ENCODE results near the gene ATCAY. TPM values are rescaled to one million over a fixed set of nuclear protein-coding genes. Genes with fewer than 3 reads are reported as not detected.
"Not testable (repeated sequence)": the region's sequence is repeated elsewhere in the genome, so short reads cannot be mapped to it uniquely, and the experiment has no call there.

The ATCAY gene
- total and polyA plus RNA-seq, 8 donors = 0.04 to 0.70 (median 0.27) TPM

DNA sequence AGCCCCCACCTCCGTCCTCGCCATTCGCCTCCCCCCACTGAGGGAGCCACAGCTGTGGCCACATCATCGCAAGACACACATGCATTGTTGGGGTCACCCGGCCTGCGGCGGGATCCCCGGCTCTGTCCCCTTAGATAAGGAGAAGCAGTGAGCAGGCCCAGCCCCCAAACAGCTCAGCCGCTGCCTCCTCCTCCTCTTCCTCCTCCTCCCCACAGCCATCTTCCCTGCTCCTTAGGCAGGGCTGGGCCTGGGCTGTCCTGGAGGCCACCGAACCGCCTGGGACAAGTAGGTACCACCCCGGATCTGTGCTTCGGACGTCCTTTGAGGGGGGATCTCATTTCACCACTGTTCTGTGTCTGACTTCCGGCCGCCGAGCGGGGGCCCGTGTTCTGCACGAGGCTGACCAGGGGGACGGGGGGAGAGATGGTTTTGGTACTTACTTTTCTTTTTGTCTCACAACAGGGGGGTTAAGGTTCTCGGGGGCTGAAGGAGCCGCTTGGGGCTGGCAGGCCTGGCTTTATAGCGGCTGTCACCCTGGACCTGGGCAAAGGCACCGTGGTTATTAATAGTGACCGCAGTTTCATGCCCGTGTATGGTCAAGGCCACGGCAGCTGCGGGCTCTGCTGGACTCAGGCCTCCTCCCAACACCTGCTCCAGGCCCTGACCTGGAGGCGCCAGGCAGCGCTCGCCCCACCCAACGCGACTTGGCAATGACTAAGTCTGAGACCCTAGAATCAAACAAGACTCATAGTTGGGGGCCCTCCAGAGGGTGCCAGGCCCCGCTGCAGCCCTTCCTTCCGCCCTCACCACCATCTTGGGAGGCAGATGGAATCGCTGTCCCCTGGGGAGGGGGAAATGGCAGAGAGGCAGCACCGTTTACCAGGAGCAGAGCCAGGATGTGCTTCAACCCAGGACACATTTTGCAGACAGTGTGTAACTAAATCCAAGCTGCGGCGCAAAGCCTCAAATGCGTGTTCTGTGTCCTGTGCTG, 70.7 kb downstream of the ATCAY start:
- DNase-seq = peak in 3 of 6 donors; percentile 45 to 65 (median 49)
- intact Hi-C loops (cut with DNase I) = no loop called here
- WGBS, 2 donors = 41 to 48% methylated on average over 40 to 41 of the region's 41 CpGs
- Histone ChIP-seq H3K27ac (peak overlapping the region in 1 of 4 donors; percentile 48), H3K36me3 (no peaks in the 10 kb centered on the region), H3K4me3 (peak overlapping the region in 1 of 4 donors; percentile 12), H3K4me1 (peaks cover 0 to 3% (median 0%) of the 10 kb centered on the region in 3 donors), H3K27me3 (no peaks in the 10 kb centered on the region), H3K9me3 (no peaks in the 10 kb centered on the region)
- ATAC-seq = peak; percentile 52 to 87 (median 62)
- TF ChIP-seq, protein P1, sequence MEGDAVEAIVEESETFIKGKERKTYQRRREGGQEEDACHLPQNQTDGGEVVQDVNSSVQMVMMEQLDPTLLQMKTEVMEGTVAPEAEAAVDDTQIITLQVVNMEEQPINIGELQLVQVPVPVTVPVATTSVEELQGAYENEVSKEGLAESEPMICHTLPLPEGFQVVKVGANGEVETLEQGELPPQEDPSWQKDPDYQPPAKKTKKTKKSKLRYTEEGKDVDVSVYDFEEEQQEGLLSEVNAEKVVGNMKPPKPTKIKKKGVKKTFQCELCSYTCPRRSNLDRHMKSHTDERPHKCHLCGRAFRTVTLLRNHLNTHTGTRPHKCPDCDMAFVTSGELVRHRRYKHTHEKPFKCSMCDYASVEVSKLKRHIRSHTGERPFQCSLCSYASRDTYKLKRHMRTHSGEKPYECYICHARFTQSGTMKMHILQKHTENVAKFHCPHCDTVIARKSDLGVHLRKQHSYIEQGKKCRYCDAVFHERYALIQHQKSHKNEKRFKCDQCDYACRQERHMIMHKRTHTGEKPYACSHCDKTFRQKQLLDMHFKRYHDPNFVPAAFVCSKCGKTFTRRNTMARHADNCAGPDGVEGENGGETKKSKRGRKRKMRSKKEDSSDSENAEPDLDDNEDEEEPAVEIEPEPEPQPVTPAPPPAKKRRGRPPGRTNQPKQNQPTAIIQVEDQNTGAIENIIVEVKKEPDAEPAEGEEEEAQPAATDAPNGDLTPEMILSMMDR (IDR thresholded peaks at IDR 0.05) = no peak
- FAIRE-seq = no peak

DNA sequence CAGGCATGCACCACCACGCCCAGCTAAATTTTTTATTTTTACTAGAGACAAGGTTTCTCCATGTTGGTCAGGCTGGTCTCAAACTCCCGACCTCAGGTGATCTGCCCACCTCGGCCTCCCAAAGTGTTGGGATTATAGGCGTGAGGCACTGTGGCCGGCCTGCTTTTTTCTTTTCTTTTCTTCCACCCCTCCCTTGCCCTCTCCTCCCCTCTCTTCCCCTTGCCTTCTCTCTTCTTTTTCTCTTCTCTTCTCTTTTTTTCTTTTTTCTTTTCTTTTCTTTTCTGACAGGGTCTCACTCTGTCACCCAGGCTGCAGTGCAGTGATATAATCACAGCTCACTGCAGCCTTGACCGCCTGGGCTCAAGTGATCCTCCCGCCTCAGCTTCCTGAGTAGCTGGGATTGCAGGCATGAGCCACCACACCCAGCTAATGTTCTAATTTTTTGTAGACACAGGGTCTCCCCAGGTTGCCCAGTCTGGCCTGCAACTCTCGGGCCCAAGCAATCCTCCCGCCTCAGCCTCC, 72.3 kb downstream of the ATCAY start:
- FAIRE-seq; H3K9me3 ChIP-seq; H3K36me3 ChIP-seq; H3K27me3 ChIP-seq; intact Hi-C loops (cut with DNase I); H3K27ac ChIP-seq; DNase-seq; H3K4me3 ChIP-seq; ATAC-seq; H3K4me1 ChIP-seq: not testable (repeated sequence)
- 92 to 95% methylated on average over 9 of the region's 9 CpGs for WGBS, 2 donors

DNA sequence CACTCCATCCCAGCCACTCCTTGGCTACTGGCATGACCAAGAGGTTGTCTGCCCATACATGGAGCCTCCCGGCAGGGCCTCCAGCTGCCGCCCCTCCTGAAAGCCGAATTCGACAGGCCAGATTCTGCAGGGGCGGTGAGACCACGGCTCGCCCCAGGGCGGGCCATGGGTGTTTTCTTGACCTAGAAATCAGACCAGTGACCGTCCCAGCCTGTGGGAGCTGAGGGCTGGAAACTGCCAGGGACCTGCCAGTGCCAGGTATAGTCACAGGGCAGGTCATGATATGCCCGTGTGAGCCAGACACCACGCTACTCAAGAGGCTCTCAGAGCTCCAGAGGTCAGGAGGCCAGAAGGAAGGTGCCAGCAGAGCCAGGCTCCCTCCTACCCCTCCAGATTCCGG, 73.6 kb downstream of the ATCAY start:
- Histone ChIP-seq H3K4me3 (no peak overlapping the region), H3K36me3 (peaks cover 5 to 16% (median 6%) of the 10 kb centered on the region in 3 donors), H3K27me3 (no peaks in the 10 kb centered on the region), H3K9me3 (no peaks in the 10 kb centered on the region), H3K4me1 (peaks cover 0 to 3% (median 0%) of the 10 kb centered on the region in 3 donors), H3K27ac (no peak overlapping the region)
- TF ChIP-seq, protein P1 (IDR thresholded peaks at IDR 0.05) = no peak
- intact Hi-C loops (cut with DNase I) = no loop called here
- 87 to 92% methylated on average over 12 of the region's 12 CpGs for WGBS, 2 donors
- peak in 2 of 6 donors; percentile 26 to 60 for DNase-seq
- ATAC-seq = no peak
- FAIRE-seq = no peak

DNA sequence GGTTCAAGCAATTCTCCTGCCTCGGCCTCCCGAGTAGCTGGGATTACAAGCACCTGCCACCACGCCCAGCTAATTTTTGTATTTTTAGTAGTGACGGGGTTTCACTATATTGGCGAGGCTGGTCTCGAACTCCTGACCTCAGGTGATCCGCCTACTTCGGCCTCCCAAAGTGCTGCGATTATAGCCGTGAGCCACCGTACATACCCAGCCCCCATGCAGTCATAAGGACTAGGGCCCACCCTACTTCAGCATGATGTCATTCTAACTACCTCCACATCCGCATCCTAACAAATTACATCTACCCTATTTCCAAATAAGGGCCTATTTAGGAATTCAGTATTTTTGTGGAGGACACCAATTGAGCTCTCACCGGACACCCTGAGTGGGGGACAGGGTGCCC, 74.8 kb downstream of the ATCAY start:
- H3K4me1 ChIP-seq; intact Hi-C loops (cut with DNase I); DNase-seq; H3K27ac ChIP-seq; H3K9me3 ChIP-seq; H3K4me3 ChIP-seq; FAIRE-seq; ATAC-seq; H3K27me3 ChIP-seq: not testable (repeated sequence)
- peaks cover 7 to 28% (median 10%) of the 10 kb centered on the region in 3 donors for H3K36me3 ChIP-seq
- 87 to 88% methylated on average over 13 of the region's 13 CpGs for WGBS, 2 donors

DNA sequence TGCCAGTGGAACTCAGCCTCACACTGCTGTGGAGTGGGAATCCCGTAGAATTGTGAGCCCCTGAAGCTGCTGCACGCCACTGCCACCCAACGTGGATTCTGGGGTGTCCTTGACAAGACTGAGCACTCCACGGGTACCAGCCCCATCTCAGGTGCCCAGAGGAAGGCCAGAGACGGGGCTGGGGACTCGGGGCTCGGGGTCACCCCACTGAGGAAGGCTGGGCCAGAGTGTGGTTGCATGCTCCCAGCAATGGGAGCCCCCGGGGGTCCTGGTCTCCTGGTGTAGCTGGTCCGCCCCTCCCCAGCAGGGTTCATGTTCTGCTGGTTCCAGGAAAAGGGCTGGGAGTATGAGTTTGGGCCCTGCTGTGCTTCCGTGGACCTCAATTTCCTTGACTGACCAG, 75.2 kb downstream of the ATCAY start:
- intact Hi-C loops (cut with DNase I) = no loop called here
- WGBS, 2 donors = 86 to 87% methylated on average over 10 of the region's 10 CpGs
- ATAC-seq = no peak

More for the DNA sequence above, 75.2 kb downstream of the ATCAY start:
- Histone ChIP-seq H3K36me3 (peaks cover 7 to 32% (median 10%) of the 10 kb centered on the region in 3 donors), H3K4me1 (no peaks in the 10 kb centered on the region), H3K27me3 (no peaks in the 10 kb centered on the region), H3K27ac (no peak overlapping the region), H3K4me3 (no peak overlapping the region), H3K9me3 (no peaks in the 10 kb centered on the region)
- DNase-seq (peak in 2 of 6 donors; percentile 28 to 57), FAIRE-seq (no peak)
- TF ChIP-seq, protein P1 (IDR thresholded peaks at IDR 0.05) = no peak
